Activated T-cell treated with anti-CD3 and anti-CD28 coated beads, Interleukin-2, amount 50 U/mL, for 4 hours (primary cell): ENCODE data around the gene IFITM5. TPM values are rescaled to one million over a fixed set of nuclear protein-coding genes. Genes with fewer than 3 reads are reported as not detected.

Experiments used
- total RNA-seq, 3 donors: library from RNA; stranded (reverse); gene quantifications; one replicate each; pipeline ENCODE4 v1.2.1, GENCODE V29; 2021

Gene IFITM5
- total RNA-seq, 3 donors from 2014 or later = not detected

Other genes starting within 250 kb of the IFITM5 start
- gene SCGB1C1, start 106.4 kb downstream of the IFITM5 start, total RNA-seq = not detected
- gene BET1L, start 92.1 kb downstream of the IFITM5 start, total RNA-seq = 10 to 100 TPM; 41.1 to 46.1 (median 42.6) TPM
- 100 to 1,000 TPM; 145 to 152 (median 151) TPM for gene RIC8A, start 91.8 kb downstream of the IFITM5 start, total RNA-seq
- 10 to 100 TPM in 1 of 3 donors, 1 to 10 TPM in 2; 7.0 to 12.6 (median 8.3) TPM for gene SIRT3, start 63.2 kb downstream of the IFITM5 start, total RNA-seq
- 100 to 1,000 TPM; 348 to 399 (median 390) TPM for gene PSMD13, start 62.5 kb downstream of the IFITM5 start, total RNA-seq
- 1 to 10 TPM in 2 of 3 donors, under 1 TPM in 1; 0.33 to 3.2 (median 1.2) TPM for gene NLRP6, start 21.1 kb downstream of the IFITM5 start, total RNA-seq
- gene PGGHG, start 10.4 kb downstream of the IFITM5 start, total RNA-seq = 10 to 100 TPM; 16.6 to 76.3 (median 28.3) TPM
- 100 to 1,000 TPM; 197 to 257 (median 231) TPM for gene IFITM2, start 8.3 kb upstream of the IFITM5 start, total RNA-seq
- gene IFITM1, start 14.5 kb upstream of the IFITM5 start, total RNA-seq = 100 to 1,000 TPM in 2 of 3 donors, 10 to 100 TPM in 1; 99.3 to 144 (median 120) TPM
- gene IFITM3, start 21.3 kb upstream of the IFITM5 start, total RNA-seq = 10 to 100 TPM in 2 of 3 donors, 1 to 10 TPM in 1; 5.3 to 24.6 (median 20.4) TPM
- 1 to 10 TPM; 3.8 to 6.1 (median 5.5) TPM for gene B4GALNT4, start 70.0 kb upstream of the IFITM5 start, total RNA-seq
- under 1 TPM; 0.11 to 0.40 (median 0.16) TPM for gene PKP3, start 94.7 kb upstream of the IFITM5 start, total RNA-seq
- 10 to 100 TPM; 26.7 to 29.3 (median 29.2) TPM for gene SIGIRR, start 115.5 kb upstream of the IFITM5 start, total RNA-seq
- gene ANO9, start 142.5 kb upstream of the IFITM5 start, total RNA-seq = 10 to 100 TPM; 16.5 to 21.7 (median 20.4) TPM
- gene PTDSS2, start 150.8 kb upstream of the IFITM5 start, total RNA-seq = 10 to 100 TPM; 25.7 to 30.9 (median 29.1) TPM
- 100 to 1,000 TPM; 159 to 172 (median 160) TPM for gene RNH1, start 207.7 kb upstream of the IFITM5 start, total RNA-seq
- gene HRAS, start 236.1 kb upstream of the IFITM5 start, total RNA-seq = 100 to 1,000 TPM in 1 of 3 donors, 10 to 100 TPM in 2; 92.2 to 108 (median 95.0) TPM
- gene LRRC56, start 238.0 kb upstream of the IFITM5 start, total RNA-seq = 1 to 10 TPM; 1.4 to 2.7 (median 1.7) TPM